ENCODE results near the gene DYNC2LI1.
"Not testable (repeated sequence)": the region's sequence is repeated elsewhere in the genome, so short reads cannot be mapped to it uniquely, and the experiment has no call there.

Gene DYNC2LI1

DNA sequence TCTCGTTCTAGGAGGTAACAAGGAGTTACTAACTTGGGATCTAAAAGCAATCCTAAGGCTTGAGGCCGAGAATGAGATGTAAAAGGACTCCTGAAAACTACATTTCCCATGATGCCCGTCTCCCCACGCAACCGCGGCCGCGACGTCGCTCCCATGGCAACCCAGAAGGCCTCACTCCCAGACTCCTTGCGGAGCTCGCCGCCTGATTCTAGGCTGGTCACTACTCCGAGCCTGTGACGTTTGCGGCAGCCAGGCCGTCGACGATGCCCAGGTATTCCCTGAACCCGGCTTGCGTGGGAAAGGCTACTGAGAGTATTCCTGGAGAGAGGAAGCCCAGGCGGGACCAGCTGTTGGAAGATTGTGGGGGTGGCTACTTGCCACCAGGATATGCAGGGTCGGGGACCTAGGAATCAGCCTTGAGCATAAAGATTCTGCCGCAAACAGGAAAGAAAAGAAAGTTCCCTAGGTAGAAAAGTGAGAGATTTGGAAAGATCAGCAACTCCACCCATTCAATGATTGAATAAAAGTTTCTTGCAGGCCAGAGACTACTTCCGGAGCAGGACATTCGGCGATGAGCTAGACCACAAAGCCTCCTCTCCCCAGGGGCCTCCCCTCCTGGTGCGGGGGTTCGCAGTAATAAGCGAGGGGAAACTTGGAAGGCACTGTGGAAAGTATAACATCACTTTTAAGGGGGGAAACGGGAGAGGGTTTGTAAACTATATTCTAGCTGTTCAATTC is at the start of gene DYNC2LI1:
Gene DYNC2LI1, plus strand, starts transcription at position 164 of the 738 bp plus-strand sequence. Its CDS starts 100 bp downstream, at position 264.
- peak; percentile 82 for DNase-seq

DNA sequence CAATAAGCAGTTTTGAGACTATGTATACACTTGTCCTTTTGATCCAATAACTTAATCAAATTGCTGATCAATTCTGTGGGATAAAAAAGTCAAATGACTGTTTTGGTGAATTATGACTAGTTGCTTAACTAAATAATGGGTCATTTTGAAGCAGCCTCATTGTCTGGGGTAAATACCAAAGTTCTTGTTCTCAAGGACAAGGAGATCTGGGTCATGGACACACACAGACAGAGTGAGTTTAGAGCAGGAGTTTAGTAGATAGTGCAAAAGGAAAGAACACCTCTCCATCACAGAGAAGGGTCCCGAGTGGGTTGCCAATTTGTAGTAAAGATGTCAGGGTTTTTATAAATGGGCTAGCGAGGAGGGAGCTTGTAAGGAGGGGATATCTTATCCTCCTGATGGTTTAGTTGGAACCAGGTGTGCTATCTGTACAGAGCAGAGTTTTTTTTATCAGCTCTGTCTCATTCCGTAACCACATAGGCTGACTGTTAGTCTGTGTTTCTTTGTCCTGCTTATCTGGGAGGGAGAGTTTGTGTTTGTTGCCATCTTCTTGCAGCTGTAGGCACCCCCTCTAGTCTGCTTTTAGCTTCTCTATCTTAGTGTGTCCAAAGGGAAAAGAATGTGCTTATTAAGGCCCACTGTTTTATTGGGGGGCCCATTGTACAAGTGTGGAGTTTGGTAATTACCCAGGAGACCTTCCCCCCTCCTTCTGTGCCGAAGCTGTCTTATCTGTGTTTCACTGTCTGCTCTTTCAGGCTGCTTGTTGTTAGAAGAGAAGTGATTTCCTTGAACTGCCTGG is 48.9 kb upstream of the DYNC2LI1 start:
- DNase-seq: no peak

DNA sequence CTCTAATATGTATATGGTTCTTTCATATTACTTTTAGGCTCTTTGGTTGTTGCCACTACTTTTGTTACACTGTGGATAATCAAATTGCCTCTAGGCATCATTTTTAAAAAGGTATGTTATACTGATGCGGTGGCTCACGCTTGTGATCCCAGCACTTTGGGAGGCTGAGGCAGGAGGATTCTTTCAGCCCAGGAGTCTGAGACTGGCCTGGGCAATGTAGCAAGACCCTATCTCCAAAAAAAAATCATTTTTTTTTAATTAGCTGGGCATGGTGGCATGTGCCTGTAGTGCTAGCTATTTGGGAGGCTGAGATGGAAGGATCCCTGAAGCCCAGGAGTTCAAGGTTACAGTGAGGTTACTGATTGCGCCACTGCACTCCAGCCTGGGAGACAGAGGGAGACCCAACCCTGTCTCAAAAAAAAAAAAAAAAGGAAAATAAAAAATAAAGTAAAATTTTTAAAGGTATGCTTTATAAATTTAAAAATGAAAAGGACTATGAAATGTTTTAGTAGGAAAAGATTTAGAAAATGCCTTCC is 48.1 kb upstream of the DYNC2LI1 start:
- DNase-seq: no peak

GRCh38 chr2:43726961-43727633 is 46.7 kb upstream of the DYNC2LI1 start:
- not testable (repeated sequence) for DNase-seq

DNA sequence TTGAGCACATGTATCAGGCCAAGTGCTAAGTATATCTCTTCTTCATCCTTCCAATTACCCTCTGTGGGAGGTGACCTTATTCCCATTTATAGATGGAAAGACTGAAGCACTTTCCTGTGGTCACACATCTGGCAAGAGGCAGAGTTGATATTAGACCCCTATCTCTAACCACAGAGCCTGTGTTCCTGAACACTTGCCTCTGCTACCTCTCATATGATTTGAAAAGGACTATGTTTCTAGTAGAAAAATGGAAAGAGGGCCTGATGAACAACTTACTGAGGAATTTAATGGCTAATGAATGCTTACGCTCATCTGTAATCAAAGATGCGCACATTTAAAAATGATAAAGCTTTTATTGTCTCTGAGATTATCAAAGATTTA is 46.2 kb upstream of the DYNC2LI1 start:
- DNase-seq: no peak

DNA sequence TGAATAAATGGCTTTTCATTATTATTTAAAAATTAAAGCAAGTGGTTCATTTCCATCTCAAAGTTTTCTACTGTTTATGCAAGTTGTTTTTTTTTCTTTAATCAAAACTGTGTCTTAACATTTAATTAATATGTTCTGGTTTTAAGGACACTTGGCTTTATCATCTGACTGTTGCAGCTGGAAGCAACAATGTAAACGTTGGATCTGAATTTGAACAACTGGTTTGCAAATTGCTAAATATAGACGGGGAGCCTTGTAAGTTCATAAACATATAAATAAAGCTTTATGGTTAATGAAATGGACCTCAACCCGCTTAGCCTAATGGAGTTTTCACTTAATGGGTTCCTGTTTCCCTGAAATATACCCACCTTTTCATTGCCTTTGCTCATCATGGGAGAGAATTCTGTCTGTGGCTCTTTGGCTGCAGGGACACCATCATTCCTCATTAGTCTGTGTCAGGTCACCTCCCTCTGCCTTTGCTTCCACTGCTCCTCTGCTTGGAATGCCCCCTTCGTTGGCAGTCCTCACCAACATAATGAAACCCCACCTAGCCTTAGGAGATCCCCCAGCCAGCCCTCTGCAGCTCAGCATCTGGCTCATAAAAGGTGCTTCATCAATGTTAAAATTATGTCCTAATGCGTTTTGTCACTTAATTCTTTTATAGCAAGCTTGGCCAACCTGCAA is 44.2 kb upstream of the DYNC2LI1 start:
- DNase-seq: no peak

DNA sequence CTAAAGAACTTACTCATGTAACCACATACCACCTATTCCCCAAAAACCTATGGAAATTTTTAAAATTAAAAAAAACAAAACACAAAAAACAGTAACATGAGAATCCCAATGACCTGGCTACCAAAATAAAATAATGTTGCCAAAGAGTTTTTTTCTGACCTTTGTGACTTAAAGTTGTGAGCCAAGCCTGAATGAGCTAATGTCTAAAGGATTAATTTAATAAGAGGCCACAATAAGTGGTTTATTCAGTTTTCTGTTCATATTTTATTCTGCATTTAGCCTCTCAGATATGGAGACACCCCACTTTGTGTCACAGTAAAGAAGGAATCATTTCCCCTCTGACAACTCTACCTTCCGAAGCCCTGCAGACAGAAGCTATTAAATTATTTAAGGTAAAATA is 42.6 kb upstream of the DYNC2LI1 start:
- no peak for DNase-seq

DNA sequence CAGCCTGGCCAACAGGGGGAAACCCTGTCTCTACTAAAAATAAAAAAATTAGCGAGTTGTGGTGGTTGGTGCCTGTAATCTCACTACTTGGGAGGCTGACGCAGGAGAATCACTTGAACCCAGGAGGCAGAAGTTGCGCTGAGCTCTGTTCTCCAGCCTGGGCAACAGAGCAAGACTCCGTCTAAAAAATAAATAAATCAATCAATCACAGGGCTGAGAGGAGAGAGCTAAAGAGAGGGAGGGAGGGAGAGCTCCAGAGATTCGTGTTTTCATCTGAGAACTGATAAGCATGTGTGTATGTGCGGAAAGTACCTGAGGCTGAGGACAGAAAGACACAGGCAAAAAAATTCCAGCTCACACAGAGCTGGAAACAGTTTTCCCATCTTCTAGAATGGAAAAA is 37.2 kb upstream of the DYNC2LI1 start:
- DNase-seq: no peak

DNA sequence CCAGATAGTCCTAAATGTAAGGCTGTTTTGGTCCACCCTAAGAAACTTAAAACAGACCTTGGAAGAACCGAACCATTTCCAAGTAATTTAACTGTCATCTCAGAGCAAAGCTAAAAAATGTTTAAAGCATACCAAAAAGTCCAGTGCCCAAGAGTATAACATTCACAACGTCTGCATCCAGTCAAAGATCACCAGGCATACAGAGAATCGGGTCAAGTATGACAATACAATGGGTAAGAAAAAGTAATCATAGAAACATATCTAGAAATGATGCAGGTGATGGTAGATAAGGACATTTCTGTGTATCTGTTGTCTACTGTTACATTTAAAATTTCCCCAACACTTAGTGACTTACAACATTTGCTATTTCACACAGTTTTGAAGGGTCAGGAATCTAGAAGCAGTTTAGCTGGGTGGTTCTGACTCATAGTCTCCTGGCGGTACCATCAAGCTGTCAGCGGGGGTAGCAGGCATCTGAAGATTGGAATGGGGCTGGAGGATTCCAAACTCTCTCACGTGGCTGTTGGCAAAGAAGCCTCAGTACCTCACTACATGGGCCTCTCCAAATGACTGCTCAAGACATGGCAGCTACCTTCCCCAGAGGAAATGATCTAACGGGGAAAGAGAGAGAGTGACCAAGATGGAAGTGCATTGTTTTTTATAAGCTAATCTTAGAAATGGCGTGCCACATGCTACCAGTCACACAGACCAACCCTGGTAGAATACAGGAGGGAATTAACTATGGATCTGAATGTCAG is 36.6 kb upstream of the DYNC2LI1 start:
- no peak for DNase-seq

DNA sequence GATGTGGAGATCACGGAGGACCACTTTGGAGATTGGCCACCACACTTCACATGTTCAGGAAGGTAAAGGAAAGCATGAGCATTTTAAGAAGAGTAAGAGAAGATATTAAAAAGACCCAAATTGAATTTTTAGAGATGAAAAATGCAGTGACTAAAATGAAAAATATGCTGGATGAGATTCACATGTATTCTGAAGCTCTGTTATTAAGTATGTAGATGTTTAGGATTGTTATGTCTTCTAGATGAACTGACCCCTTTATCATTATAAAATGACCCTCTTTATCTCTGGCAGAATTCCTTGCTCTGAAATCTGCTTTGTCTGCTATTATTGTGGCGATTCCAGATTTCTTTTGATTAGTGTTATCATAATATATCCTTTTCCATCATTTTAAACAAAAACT is 36.0 kb upstream of the DYNC2LI1 start:
- no peak for DNase-seq

DNA sequence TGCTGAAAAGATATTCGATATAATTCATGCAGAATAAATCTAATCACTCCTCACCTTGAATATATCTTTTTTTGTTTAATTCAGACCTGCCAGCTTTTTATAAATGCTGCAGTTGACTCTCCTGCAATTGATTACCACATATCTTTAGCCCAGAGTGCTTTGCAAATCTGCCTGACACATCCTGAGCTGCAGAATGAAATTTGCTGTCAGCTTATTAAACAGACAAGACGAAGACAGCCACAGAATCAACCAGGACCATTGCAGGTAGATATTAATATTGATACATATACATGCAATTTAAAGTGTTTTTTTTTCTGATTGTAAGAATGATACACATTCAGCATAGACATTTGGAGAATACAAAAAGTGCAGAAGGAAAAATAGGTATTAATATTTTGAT is 35.6 kb upstream of the DYNC2LI1 start:
- DNase-seq: no peak

GRCh38 chr2:43743706-43744105 is 30.1 kb upstream of the DYNC2LI1 start:
- no peak for DNase-seq

DNA sequence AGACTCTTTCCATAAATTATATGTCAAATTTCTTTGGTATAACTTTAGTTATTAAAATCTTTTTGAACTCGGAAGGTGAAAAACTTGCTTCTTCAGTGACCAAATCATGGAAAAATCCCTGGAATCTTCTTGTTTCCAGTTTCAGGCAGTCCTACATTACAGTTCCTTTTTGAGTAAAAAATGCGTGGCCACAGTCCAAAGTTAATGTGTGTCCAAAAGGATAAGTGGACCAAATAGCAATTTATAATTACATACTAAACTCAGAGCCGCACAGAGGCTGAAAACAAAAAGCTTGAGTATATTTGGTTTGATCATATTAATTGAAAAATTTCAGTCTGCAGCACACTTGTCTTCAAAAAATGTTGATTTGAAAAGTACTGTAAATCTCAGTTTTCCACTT is 28.4 kb upstream of the DYNC2LI1 start:
- no peak for DNase-seq

DNA sequence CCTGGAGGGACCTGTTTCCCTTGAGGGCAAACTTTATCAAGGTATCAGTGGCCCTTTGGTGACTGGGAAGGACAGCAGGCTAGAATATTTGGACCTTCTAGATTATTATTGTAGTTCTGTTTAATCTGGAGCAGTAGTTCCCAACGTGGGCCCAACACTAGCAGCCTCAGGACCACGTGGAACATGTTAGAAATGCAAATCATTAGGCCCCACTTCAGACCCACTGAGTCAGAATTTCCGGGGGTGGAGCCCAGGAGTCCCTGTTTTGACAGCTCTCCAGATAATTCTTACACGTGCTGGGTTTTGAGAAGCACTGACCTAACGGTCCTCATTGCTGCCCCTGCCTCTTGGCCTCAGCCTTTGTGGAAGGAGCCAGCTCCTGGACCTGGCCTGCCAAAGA is 25.5 kb upstream of the DYNC2LI1 start:
- DNase-seq: peak; percentile 6

DNA sequence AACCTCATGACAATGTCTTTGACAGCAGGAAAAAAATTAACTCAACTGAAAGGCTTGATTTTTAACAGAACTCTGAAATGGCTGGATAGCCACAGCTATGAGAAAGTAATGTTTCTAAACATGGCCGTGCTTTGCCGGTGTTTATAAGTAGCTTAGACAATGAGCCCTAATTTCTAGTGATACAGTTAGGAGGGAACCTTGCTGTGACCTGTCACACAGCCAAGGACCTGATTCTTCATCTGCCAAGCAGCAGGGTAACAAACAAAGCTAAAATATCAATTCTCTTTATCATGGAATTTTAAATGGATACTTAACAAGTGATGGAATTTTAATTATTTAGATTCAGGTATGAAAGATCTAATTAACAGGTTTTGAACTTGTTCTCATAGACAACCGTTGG is 24.3 kb upstream of the DYNC2LI1 start:
- DNase-seq: no peak

- DNase-seq: no peak
Measured at GRCh38 chr2:43751476-43751990, 22.3 kb upstream of the DYNC2LI1 start.

- DNase-seq: no peak
Measured at GRCh38 chr2:43752302-43752701, 21.5 kb upstream of the DYNC2LI1 start.

DNA sequence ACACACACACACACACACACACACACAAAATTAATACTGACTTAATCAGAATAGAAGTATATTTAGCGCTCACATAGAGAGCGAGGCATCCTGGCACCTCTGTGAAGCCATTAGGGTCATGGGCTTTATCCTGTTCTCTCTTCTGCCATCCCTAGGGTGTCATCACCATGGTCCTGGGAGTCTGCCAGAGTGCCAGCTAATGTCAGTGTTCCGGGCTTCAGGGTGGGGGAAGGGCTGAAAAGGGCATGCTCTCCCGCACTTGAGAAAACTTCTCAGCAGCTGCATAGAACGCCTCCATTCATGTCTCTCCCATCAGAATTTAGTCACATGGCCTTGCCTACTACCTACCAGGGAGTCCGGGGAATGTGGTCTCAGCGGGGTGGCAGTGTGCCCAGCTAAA is 19.7 kb upstream of the DYNC2LI1 start:
- no peak for DNase-seq

DNA sequence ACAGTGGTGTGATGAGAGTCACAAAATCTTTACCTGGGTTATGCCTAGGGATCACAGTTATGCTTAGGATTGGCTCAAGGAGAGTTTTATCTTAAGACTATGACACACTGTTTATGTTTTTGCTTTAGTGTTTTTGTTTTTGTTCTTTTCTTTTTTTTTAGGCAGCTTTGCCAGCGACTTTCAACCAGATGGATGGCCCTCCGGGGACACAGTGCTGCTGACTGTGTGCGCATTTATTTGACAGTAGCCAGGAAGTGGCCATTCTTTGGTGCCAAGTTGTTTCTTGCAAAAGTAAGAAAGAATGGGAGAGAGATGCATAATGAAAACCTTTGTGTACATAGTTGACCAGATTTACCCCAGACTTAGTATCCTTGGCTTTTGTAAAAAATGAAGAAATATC is 15.1 kb upstream of the DYNC2LI1 start:
- DNase-seq: no peak

GRCh38 chr2:43759195-43759594 is 14.6 kb upstream of the DYNC2LI1 start:
- no peak for DNase-seq

DNA sequence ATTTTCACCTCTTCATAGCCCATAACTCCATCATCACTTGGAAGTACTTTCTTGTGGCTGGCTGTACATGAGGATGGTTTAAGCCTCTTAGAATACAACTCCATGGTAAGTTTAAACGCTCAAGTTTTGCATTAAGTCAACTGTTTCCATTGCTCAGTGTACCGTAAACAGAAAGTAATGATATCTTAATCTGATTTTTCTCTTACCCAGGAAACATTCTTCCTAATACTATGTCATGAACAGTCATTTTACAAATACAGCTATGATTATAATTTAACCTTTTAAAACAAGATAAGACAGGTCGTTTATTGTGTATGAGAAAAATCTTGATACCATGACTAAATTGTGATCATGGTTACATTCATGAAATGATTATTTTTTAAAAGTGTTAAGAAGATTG is 11.6 kb upstream of the DYNC2LI1 start:
- DNase-seq: no peak

DNA sequence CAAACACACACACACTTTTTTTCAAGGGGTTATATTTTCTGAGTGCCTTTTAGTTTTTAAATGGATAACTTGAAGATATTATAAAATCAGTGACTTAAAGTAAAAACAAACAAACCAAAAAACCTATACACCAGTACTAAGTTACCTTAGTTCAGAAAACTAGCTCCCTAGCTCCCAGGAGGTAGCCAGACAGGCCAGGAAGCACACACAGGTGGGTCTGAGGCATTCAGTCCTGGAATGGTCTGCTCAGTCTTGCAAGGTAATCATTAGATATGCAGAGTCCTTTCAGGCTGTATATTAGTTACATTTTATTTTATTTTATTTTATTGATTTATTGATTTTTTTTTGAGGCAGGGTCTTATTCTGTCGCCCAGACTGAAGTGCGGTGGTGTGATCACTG is 10.7 kb upstream of the DYNC2LI1 start:
- DNase-seq: no peak
